Mesenchymal stem cell (in vitro differentiated cells and primary cell): Measurements from ENCODE around the gene GFOD2.

Source experiments
- DNase-seq: peaks from one replicate; pipeline ENCODE4 v3.0.0-alpha.2; 2013
- H2AFZ ChIP-seq: one replicate; pipeline ENCODE4 v1.6.1; 2013; ENCODE audit warnings: low read depth, mild to moderate bottlenecking, control low read depth, inconsistent platforms, low read length, moderate library complexity
- H2AK5ac ChIP-seq: 2 replicates; pipeline ENCODE4 v1.6.1; 2013; ENCODE audit warnings: low read length, moderate library complexity, mild to moderate bottlenecking, inconsistent platforms; ENCODE audit not compliant: severe bottlenecking
- H2BK120ac ChIP-seq: one replicate; pipeline ENCODE4 v1.6.1; 2013; ENCODE audit warnings: low read depth, mild to moderate bottlenecking, inconsistent platforms, low read length, moderate library complexity
- H2BK12ac ChIP-seq, 2 experiments: one replicate each; pipeline ENCODE4 v1.6.1; 2013; ENCODE audit warnings: inconsistent platforms in 2 of 2, low read length in 2 of 2, mild to moderate bottlenecking in 2 of 2, moderate library complexity in 2 of 2, control low read depth in 1 of 2
- H2BK15ac ChIP-seq: one replicate; pipeline ENCODE4 v1.6.1; 2013; ENCODE audit warnings: mild to moderate bottlenecking, low read depth, inconsistent platforms; ENCODE audit not compliant: poor library complexity, severe bottlenecking
- H2BK5ac ChIP-seq: 2 replicates; pipeline ENCODE4 v1.6.1; 2013; ENCODE audit warnings: low read depth, mild to moderate bottlenecking, low read length, control low read depth, inconsistent platforms; ENCODE audit not compliant: poor library complexity, severe bottlenecking
- H3K14ac ChIP-seq, 2 experiments: one replicate each; pipeline ENCODE4 v1.6.1; 2013; ENCODE audit warnings: inconsistent platforms in 2 of 2, low read length in 2 of 2, control low read depth in 1 of 2, mild to moderate bottlenecking in 1 of 2, moderate library complexity in 1 of 2
- H3K18ac ChIP-seq, 2 experiments: one replicate each; pipeline ENCODE4 v1.6.1; 2013; ENCODE audit warnings: inconsistent platforms in 2 of 2, low read length in 2 of 2, control low read depth in 1 of 2, low read depth in 1 of 2, mild to moderate bottlenecking in 1 of 2
- H3K23ac ChIP-seq, 2 experiments: one replicate each; pipeline ENCODE4 v1.6.1; 2013; ENCODE audit warnings: inconsistent platforms in 2 of 2, low read length in 2 of 2, mild to moderate bottlenecking in 2 of 2, moderate library complexity in 2 of 2, control low read depth in 1 of 2
- H3K27ac ChIP-seq: 2 replicates; pipeline ENCODE4 v1.5.1; 2013; ENCODE audit warnings: mild to moderate bottlenecking, moderate library complexity, low read length, control low read depth, inconsistent platforms; ENCODE audit not compliant: poor library complexity, severe bottlenecking
- H3K27me3 ChIP-seq, 2 experiments: 2 replicates each; pipeline versions ENCODE4 v1.6.1 to v1.7.0; 2013; ENCODE audit warnings: low read length in 2 of 2, mild to moderate bottlenecking in 2 of 2, moderate library complexity in 2 of 2, control low read depth in 1 of 2, inconsistent platforms in 1 of 2; ENCODE audit not compliant: control insufficient read depth in 1 of 2, insufficient read depth in 1 of 2
- H3K36me3 ChIP-seq, 2 experiments: 2 replicates each; pipeline versions ENCODE4 v1.6.1 to v1.7.0; 2013; ENCODE audit warnings: low read length in 2 of 2, control low read depth in 1 of 2, inconsistent platforms in 1 of 2, low read depth in 1 of 2, mild to moderate bottlenecking in 1 of 2; ENCODE audit not compliant: insufficient read depth in 2 of 2, control insufficient read depth in 1 of 2
- H3K4ac ChIP-seq, 2 experiments: one replicate each; pipeline ENCODE4 v1.6.1; 2013; ENCODE audit warnings: inconsistent platforms in 2 of 2, low read length in 2 of 2, mild to moderate bottlenecking in 2 of 2, moderate library complexity in 2 of 2, control low read depth in 1 of 2, low read depth in 1 of 2
- H3K4me1 ChIP-seq: 2 replicates; pipeline ENCODE4 v1.6.1; 2013; ENCODE audit warnings: low read depth, low read length, control low read depth; ENCODE audit not compliant: control insufficient read depth, insufficient read depth
- H3K4me2 ChIP-seq: 2 replicates; pipeline ENCODE4 v1.6.1; 2013; ENCODE audit warnings: low read length, mild to moderate bottlenecking, inconsistent platforms; ENCODE audit not compliant: poor library complexity, severe bottlenecking
- H3K4me3 ChIP-seq, 2 experiments: 2 replicates each; pipeline versions ENCODE4 v1.5.1 to v1.7.0; 2013; ENCODE audit warnings: low read length in 2 of 2, mild to moderate bottlenecking in 2 of 2, control low read depth in 1 of 2, low read depth in 1 of 2; ENCODE audit not compliant: insufficient read depth in 1 of 2
- H3K79me1 ChIP-seq: replicated peaks from 2 replicates; pipeline ENCODE4 v1.6.1; 2013; ENCODE audit warnings: mild to moderate bottlenecking, control low read depth, low read length, inconsistent platforms; ENCODE audit not compliant: poor library complexity, severe bottlenecking
- H3K9ac ChIP-seq: 2 replicates; pipeline ENCODE4 v1.7.0; 2013; ENCODE audit warnings: mild to moderate bottlenecking, low read length, moderate library complexity
- H3K9me3 ChIP-seq: 2 replicates; pipeline ENCODE4 v1.7.0; 2013; ENCODE audit warnings: mild to moderate bottlenecking, low read length; ENCODE audit not compliant: control insufficient read depth
- H4K8ac ChIP-seq: one replicate; pipeline ENCODE4 v1.6.1; 2013; ENCODE audit warnings: inconsistent platforms, mild to moderate bottlenecking, low read length, moderate library complexity
- H4K91ac ChIP-seq: one replicate; pipeline ENCODE4 v1.6.1; 2013; ENCODE audit warnings: mild to moderate bottlenecking, low read length, inconsistent platforms
- WGBS: methylation state at CpG from one replicate; pipeline ENCODE4 v1.1.7; 2013; ENCODE audit warnings: mixed read lengths; 5-methylcytosine and 5-hydroxymethylcytosine counted together

Gene GFOD2

DNA sequence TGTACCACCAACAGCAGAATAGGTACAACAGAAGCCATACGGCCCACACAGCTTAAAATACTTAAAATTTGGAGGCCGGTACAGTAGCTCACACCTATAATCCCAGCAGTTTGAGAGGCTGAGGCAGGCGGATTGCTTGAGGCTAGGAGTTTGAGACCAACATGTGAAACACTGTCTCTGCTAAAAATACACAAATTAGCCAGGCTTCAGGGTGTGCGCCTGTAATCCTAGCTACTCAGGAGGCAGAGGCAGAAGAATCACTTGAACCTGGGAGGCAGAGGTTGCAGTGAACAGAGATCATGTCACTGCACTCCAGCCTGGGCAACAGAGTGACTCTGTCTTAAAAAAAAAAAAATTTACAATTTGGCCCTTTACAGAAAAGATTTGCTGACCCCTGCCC lies 17.0 kb downstream of the GFOD2 start:
- Histone ChIP-seq H3K36me3 (peaks cover 15 to 19% of the 10 kb centered on the region in 2 experiments), H3K23ac (no peak overlapping the region), H3K4me3 (no peak overlapping the region), H3K4ac (no peak overlapping the region), H2BK15ac (no peak overlapping the region), H4K8ac (no peak overlapping the region), H2AK5ac (no peak overlapping the region), H3K18ac (no peak overlapping the region), H2AFZ (no peak overlapping the region), H3K9ac (no peak overlapping the region), H3K4me1 (no peaks in the 10 kb centered on the region), H3K79me1 (peaks cover 22% of the 10 kb centered on the region), H3K27ac (no peak overlapping the region), H3K14ac (no peak overlapping the region), H2BK5ac (no peak overlapping the region), H2BK12ac (no peak overlapping the region), H3K4me2 (no peak overlapping the region), H4K91ac (no peak overlapping the region), H2BK120ac (no peak overlapping the region), H3K9me3 (no peaks in the 10 kb centered on the region), H3K27me3 (no peaks in the 10 kb centered on the region)
- DNase-seq, result no peak
- WGBS, result 96% methylated on average over 4 of the region's 4 CpGs

DNA sequence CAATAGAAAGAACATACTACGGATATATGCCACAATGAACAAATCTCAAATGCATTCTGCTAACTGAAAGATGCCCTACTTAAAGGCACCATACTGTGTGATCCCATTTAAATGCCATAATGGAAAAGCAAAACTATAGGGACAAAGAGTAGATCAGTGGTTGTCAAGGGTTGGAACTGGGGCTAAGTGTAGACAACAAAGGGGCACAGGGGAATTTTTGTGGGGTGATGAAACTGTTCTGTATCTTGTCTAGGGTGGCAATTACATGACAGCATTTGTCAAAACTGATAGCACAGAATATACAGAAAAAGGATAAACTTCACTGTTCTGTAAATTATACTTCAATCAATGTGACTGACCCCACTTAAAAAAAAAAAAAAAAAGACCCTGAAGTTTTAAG lies 17.7 kb downstream of the GFOD2 start:
- H2AFZ ChIP-seq, result no peak overlapping the region
- H4K8ac ChIP-seq, result no peak overlapping the region
- no peak for DNase-seq
- H3K36me3 ChIP-seq, result peaks cover 15 to 22% of the 10 kb centered on the region in 2 experiments
- no peak overlapping the region for H3K27ac ChIP-seq
- no peak overlapping the region for H3K9ac ChIP-seq
- no peak overlapping the region for H3K4me2 ChIP-seq
- 86% methylated on average over 1 of the region's 1 CpG for WGBS
- no peak overlapping the region for H3K18ac ChIP-seq
- H2BK15ac ChIP-seq, result no peak overlapping the region
- no peak overlapping the region for H2BK120ac ChIP-seq
- no peak overlapping the region for H4K91ac ChIP-seq
- no peak overlapping the region for H2BK5ac ChIP-seq
- H3K23ac ChIP-seq, result no peak overlapping the region
- H2AK5ac ChIP-seq, result no peak overlapping the region
- peaks cover 27% of the 10 kb centered on the region for H3K79me1 ChIP-seq
- H3K4me1 ChIP-seq, result no peaks in the 10 kb centered on the region
- H3K4ac ChIP-seq, result no peak overlapping the region
- no peak overlapping the region for H3K4me3 ChIP-seq
- H2BK12ac ChIP-seq, result no peak overlapping the region
- no peaks in the 10 kb centered on the region for H3K9me3 ChIP-seq
- no peaks in the 10 kb centered on the region for H3K27me3 ChIP-seq
- no peak overlapping the region for H3K14ac ChIP-seq

DNA sequence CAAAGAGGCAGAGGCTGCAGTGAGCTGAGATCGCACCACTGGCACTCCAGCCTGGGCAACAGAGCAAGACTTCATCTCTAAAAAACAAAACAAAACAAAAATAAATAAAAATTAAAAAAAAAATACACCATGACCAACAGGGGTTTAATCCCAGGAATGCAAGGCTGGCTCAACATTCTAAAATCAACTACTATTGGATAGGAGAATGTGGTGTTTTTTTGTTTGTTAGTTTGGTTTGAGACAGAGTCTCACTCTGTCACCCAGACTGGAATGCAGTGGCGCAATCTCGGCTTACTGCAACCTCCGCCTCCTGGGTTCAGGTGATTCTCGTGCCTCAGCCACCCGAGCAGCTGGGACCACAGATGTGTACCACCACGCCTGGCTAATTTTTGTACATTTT lies 19.9 kb downstream of the GFOD2 start:
- H3K4me1 ChIP-seq, result no peaks in the 10 kb centered on the region
- H3K23ac ChIP-seq, result no peak overlapping the region
- H2AK5ac ChIP-seq, result no peak overlapping the region
- H2BK12ac ChIP-seq, result no peak overlapping the region
- WGBS, result 99% methylated on average over 7 of the region's 7 CpGs
- H2BK120ac ChIP-seq, result no peak overlapping the region
- H3K9ac ChIP-seq, result no peak overlapping the region
- H4K91ac ChIP-seq, result no peak overlapping the region
- H3K4ac ChIP-seq, result no peak overlapping the region
- no peak overlapping the region for H3K4me3 ChIP-seq
- H3K27me3 ChIP-seq, result no peaks in the 10 kb centered on the region
- H3K36me3 ChIP-seq, result peaks cover 15 to 18% of the 10 kb centered on the region in 2 experiments
- H3K27ac ChIP-seq, result no peak overlapping the region
- no peak overlapping the region for H3K4me2 ChIP-seq
- no peak overlapping the region for H2BK15ac ChIP-seq
- no peak overlapping the region for H3K18ac ChIP-seq
- DNase-seq, result no peak
- H3K9me3 ChIP-seq, result no peaks in the 10 kb centered on the region
- H3K79me1 ChIP-seq, result peaks cover 27% of the 10 kb centered on the region
- no peak overlapping the region for H2AFZ ChIP-seq
- H4K8ac ChIP-seq, result no peak overlapping the region
- no peak overlapping the region for H2BK5ac ChIP-seq
- no peak overlapping the region for H3K14ac ChIP-seq

DNA sequence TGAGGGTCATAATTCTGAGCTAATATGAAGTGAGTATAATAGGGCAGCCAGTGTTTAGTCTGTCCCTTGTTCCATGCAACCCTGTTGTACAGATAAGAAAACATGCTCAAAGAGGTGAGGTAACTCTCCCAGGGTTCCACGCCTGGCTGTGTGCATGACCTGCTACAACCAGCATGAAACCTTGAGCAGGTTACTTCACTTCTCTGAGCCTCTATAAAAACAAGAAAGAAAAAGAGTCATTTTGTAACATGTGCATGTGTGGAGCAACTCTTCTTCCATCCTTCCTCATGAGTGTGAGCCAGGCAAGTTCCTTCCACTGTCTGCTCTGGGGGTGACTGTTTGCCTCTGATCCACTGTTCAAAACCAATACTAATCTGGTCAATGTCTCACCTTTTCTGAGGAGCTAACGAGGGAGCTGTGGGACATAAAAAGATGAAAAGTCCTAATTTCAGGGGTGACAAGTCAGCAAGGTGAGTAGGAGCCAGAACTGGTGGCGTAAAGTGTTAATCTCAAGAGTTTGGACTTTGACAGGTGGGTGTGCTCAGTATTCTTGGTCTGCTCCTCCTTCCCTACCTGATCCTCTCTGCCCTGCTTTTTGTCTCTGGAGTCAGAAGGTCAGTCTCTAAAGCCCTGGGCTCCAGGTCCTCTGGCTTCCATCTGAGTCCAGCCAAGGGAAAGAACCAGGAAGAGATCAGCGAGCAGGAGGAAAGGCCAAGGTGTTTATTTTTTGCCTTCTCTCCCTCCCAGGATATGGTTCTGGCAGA lies 21.5 kb downstream of the GFOD2 start:
- Histone ChIP-seq H3K79me1 (peaks cover 35% of the 10 kb centered on the region), H2AK5ac (no peak overlapping the region), H3K18ac (no peak overlapping the region), H2BK15ac (no peak overlapping the region), H3K4me2 (no peak overlapping the region), H3K4ac (no peak overlapping the region), H3K27ac (no peak overlapping the region), H4K8ac (no peak overlapping the region), H3K9me3 (no peaks in the 10 kb centered on the region), H3K23ac (no peak overlapping the region), H3K27me3 (no peaks in the 10 kb centered on the region), H2BK120ac (no peak overlapping the region), H3K4me3 (no peak overlapping the region), H4K91ac (no peak overlapping the region), H3K4me1 (no peaks in the 10 kb centered on the region), H3K14ac (no peak overlapping the region), H2BK5ac (no peak overlapping the region), H2AFZ (no peak overlapping the region), H3K36me3 (peaks cover 15 to 18% of the 10 kb centered on the region in 2 experiments), H2BK12ac (no peak overlapping the region), H3K9ac (no peak overlapping the region)
- WGBS, result 100% methylated on average over 4 of the region's 4 CpGs
- DNase-seq, result no peak
